ENCODE measurements around the gene DCXR.
"Not testable (repeated sequence)": the region's sequence is repeated elsewhere in the genome, so short reads cannot be mapped to it uniquely, and the experiment has no call there.

Gene DCXR

DNA sequence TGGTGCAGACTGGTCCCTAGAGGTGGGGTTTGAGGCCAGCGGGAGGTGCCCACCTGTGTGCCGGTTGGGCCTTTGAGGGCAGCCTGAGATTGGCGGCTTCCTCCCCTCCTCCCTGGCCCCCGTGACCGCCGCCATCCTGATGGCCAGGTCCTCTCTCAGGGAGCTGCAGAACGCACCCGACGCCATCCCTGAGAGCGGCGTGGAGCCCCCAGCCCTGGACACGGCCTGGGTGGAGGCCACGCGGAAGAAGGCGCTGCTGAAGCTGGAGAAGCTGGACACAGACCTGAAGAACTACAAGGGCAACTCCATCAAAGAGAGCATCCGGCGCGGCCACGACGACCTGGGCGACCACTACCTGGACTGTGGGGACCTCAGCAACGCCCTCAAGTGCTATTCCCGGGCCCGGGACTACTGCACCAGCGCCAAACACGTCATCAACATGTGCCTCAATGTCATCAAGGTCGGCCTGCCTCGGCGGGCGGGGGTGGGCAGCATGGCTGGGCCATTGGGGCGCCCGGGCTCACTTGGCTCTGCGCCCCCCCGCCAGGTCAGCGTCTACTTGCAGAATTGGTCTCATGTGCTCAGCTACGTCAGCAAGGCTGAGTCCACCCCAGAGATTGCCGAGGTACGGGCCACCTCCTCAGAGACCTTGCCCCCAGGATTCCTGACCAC lies 17.0 kb upstream of the DCXR start:
- DNase-seq, result no peak

- no peak for DNase-seq
Observed at GRCh38 chr17:82053556-82054263, 16.2 kb upstream of the DCXR start.

DNA sequence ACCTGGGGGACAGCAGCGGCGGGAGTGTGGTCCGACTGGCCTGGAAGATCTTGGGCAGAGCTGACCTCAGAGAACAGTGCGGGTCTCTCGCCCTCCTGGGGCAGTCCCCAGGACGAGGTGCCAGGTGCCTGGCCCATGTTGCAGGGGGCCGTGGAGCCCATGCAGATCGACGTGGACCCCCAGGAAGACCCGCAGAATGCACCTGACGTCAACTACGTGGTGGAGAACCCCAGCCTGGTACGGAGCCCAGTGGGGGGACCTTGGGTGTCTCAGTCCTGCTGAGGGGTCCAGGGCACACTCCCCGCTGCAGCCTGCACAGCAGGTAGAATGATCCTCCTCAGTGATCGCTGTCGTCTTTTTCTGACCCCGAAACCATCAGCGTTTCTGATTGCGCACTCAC lies 15.6 kb upstream of the DCXR start:
- no peak for DNase-seq

GRCh38 chr17:82052638-82053059 lies 15.2 kb upstream of the DCXR start:
- DNase-seq, result no peak

DNA sequence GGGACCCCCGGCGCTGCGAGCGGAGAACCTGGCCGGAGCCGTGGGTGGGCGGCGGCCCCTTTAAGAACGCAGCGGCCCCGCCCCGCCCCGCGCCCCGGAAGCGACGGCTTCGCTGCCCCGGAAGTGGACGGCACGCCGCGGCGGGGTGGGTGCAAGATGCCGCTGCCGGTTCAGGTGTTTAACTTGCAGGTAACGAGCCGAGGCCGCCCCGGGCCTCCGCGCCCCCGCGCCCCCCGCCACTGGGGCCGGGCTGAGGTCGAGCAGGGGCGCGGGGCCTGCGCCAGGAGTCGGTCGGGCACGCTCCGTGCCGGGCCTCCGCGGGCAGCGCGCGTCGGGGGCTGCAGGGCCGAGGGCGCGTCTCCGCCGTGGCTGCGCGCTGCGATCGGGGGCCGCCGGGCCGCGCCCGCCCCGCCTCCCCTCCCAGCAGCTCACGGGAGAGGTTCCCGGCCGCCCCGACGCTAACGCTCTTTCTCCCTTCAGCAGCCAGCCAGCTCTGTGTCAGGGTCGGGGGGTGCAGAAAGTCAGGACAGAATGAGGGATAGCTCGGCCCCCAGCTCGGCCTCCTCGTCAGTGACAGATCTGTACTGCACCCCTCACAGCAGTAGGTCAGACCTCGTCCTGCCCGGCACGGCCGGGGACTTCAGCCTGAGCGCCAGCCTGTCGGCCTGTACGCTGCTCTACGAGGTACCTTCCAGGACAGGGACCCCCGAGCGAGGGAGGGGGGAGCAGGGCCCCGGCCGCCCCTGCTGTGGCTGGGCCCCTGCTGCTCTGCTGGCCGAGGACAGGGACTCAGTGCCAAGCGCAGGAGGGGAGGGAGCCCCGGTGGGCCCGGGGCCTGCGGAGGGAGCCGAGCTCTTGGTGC lies 14.5 kb upstream of the DCXR start, which contains the start of the genes GPS1 and RFNG:
GPS1 (plus strand) TSS at position 123 of the 862 bp plus-strand sequence; CDS start at position 157, 34 bp downstream.
RFNG (minus strand) TSS at position 36 of the 862 bp plus-strand sequence. CDS start 45 bp downstream, outside the sequence.
- peak; percentile 55 to 74 for DNase-seq

GRCh38 chr17:82050761-82051641 lies 13.5 kb upstream of the DCXR start:
- DNase-seq, result no peak

- DNase-seq, result no peak
Observed at GRCh38 chr17:82050152-82050760, 12.8 kb upstream of the DCXR start.

GRCh38 chr17:82049521-82049971 lies 12.0 kb upstream of the DCXR start:
- no peak for DNase-seq

DNA sequence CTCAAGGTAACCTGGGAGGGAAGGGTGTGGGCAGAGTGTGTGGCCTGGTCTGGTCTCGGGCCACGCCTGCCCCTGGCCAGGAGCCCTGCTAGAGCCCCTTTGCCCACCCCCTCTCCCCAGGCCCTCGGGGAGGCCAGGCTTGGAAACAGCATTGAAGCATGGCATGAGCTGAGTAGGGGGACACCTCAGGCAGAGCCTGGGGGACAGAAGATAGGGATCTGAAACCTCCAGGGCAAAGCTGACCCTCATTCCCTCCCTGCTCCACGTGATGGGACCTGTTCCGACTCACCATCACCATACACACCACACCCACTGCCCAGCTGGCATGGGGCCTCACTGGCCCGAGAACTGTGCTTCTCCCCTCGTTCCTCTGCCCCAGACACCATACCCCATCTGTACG lies 11.6 kb upstream of the DCXR start:
- DNase-seq, result no peak

DNA sequence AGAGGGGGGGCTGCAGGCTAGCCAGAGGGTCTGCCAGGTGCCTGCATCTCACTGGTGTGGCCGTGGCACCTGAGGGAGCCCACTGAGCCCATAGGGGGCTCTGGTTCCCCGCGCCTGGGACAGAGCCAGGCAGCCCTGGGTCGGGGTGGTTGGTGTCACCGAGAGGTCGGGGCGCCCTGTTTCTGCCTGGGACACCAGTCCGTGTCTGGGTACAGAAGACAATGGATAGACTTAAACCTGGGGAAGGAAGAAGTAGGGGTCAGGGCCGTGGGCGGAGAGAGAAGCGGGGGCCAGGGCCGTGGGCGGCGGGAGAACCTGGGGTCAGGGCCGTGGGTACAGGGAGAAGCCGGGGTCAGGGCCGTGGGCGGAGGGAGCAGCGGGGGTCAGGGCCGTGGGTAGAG lies 11.1 kb upstream of the DCXR start:
- DNase-seq, result no peak

DNA sequence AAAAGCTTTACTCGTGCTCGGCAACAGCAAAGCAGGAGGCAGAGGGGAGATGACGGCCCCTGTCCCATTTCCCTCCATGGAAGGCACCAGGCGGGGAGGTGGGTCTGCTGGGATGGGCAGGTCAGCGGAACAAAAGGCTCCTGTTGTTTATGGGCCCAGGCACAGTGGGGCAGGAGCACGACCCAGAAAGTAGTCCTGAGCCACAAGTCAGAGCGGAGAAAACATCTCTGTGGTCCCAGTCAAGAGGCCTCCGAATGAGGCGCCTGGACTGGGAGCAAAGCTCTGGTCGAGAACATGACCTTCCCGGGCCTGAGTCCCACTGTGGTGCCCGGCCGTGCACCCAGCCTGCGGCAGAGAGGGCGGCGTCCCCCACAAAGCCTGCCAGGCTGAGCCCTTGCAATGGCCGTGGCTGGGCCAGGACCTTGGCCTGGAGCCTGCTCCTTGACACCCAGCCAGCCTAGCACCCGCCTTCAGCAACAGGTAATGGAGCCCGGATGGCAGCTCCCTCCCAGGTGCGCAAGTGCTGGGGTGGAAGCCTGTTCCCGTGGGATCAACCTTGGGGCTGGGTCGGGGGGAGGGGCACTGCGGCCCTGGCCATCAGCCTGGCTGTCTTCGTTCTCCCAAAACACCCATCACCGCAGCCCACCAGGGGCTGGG lies 10.5 kb upstream of the DCXR start:
- no peak for DNase-seq

DNA sequence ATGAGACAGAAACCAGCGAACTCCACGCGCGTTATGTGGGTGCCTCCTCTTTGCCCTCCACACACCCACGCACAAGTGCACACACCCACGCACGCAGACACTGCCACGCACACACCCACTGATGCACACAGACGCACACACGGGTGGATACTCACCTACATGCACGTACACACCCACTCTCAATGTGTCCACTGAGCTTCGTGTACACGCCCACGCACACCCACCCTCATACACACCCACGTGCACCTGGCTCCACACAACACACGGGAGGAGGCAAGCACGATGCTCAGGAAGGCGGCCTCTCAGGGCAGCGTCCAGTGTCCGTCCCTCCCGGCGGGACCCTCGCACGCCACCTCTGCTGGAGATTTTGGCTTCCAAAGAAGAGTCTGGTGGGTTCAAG lies 9.9 kb upstream of the DCXR start:
- DNase-seq, result no peak

DNA sequence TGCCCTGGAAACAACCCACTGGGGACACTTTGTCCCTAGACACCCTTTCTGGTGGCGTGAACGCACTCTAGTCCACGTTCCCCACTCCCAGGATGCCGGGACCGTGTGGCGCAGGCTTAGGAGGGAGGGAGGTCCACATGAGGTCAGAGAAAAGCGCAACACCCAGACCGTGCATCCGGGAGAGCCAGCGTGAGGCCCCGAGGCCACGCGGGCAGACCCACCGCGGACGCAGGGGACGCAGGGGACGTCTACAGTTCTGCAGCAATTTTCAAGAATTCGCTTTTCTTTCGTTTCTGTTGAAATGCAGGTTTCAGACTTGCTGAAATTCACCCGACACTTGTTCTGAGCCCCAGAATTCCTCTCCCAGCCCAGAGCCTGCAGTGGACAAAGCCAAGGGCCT lies 9.4 kb upstream of the DCXR start:
- no peak for DNase-seq

DNA sequence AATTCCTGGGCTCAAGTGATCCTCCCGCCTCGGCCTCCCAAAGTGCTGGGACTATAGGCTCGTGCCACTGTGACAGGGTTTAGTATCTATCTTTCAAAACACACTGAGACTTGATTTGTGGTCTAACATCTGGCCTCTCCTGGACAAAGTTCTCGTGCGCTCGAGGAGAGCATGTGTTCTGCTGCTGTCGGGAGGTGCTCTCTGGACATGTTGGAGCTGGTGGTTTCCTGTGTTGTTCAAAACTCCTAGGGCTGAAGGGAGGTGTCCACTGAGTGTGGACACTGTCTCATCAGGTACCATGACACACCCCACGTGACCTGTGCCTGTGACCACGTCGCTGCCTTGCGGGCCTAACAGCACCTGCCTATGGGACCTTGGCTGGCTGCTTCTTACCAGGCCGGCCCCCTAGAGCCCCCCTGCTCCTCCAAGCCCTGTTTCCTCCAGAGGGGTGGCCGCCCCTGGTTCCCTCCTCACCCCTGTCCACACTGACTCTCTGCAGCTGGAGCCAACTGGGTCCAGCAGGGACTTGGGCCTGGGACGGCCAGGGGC lies 8.5 kb upstream of the DCXR start:
- no peak for DNase-seq

DNA sequence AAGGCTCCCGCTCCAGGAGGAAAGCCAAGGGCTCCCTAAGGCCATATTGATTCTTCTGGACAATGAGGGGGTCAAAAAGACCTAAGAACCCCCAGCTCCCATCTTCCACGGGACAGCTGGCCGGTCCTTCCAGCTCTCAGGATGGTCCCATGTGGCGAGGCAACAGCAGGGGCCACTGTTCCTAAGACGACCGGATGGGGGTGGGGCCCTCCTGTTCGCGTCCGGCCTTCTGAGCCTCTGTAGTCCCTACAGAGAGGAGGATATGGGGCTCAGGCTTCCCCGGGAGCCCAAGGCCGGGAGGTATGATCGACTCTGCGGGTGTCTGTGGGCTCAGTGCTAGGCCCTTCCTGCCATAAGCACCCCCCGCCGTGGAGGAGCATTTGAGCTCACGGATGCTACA lies 6.0 kb upstream of the DCXR start:
- DNase-seq, result no peak

GRCh38 chr17:82042649-82043048 lies 5.2 kb upstream of the DCXR start:
- DNase-seq, result no peak

DNA sequence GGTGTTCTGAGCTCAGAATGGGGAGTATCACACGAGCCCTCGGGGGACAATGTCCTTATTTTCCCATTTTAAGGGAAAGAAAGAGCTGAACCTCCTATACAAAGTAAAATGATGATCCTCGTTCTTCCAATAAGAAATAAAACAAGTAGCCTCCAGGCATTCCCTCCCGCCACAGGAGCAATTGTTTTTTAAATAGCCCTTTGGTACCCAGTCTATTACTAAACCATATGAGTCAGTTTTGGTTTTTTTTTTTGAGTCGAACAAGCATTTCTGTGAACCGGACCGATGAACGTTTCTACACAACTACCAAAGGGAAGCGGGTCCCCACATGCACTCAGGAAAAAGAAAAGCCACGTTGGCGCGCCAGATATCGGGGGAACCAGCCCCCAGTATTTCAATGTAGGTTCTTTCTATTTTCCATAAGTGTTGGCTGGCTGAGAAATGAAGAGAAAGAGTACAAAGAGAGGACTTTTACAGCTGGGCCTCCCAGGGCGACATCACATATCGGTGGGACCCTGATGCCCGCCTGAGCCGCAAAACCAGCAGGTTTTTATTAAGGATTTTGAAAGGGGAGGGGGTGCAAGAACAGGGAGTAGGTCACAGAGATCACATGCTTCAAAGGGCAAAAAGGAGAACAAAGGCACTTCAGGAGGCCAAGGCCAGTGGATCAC lies 3.8 kb upstream of the DCXR start:
- no peak for DNase-seq

DNA sequence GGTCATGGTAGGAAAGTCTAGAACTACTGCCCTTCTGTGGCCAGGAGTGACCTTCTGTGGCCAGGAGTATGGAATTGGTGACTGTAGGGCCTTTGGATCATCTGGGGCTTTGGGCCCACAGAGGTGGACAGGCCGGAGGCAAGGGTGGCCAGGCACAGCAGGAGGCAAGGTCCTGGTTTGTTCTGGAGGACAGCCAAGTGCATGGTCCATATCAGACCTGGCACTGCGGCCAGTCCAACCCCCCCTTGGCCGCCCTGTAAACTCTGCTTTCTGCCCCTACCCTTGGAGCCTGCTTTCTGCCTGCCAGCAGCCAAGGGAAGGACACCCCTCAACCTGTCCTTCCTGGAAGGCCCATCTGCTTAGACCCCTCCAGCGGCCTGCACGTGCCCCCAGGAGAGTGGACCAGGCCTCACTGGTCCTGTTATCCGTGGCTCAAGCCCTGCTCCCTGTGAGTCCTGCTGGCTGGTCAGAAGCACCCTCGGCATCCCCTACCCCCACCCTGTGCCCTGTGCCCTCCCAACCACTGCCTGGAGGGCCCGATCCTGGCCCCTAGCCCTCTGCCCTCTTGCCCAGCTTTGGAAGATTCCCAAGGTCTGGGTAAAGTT lies 2.3 kb upstream of the DCXR start:
- no peak for DNase-seq

GRCh38 chr17:82038796-82039409 lies 1.4 kb upstream of the DCXR start:
- DNase-seq, result not testable (repeated sequence)

DNA sequence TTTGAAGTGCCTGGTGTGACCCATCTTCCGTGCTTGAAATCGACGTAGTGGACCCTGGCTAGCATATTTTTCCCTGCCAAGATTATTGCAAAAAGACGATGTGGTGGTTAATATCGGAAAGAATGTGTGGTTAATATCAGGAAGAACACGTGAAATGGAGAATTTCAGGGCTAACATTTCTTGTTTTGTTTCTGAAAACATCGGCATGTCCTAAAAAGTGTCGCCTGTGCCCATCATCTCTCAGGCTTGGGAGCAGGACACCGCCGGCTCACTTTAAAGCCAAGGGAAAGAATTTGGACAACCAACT lies 345 bp upstream of the DCXR start:
- no peak for DNase-seq
